Measurements from ENCODE around the gene CBARP.

GRCh38 chr19:1279782-1280341 is 42.1 kb upstream of the CBARP start:
- TF ChIP-seq POLR2A (IDR thresholded peaks at IDR 0.05; ENCODE audit: low read depth, low read length) (0 out of 2 replicates have a peak, but pooled peaks have one; percentile 41), CTCF (conservative IDR thresholded peaks at IDR 0.05; ENCODE audit: low read depth, low read length) (peak; percentile 96), CHD1 (IDR thresholded peaks at IDR 0.05; ENCODE audit: low read depth, low read length) (no peak), FOS (IDR thresholded peaks at IDR 0.05; ENCODE audit: low read depth, low read length) (no peak), CEBPB (IDR thresholded peaks at IDR 0.05; ENCODE audit: low read depth, low read length) (no peak), RCOR1 (IDR thresholded peaks at IDR 0.05; ENCODE audit: insufficient replicate concordance, low read length) (no peak), MXI1 (IDR thresholded peaks at IDR 0.05; ENCODE audit: borderline replicate concordance, low read depth, low read length) (0 out of 2 replicates have a peak, but pooled peaks have one; percentile 49), RAD21 (IDR thresholded peaks at IDR 0.05; ENCODE audit: low read length) (peak; percentile 96), USF2 (IDR thresholded peaks at IDR 0.05; ENCODE audit: low read depth, low read length) (peak; percentile 45; the same call in 1 of the 2 replicates), SMC3 (IDR thresholded peaks at IDR 0.05; ENCODE audit: low read depth, low read length) (peak; percentile 90), NFE2L2 (IDR thresholded peaks at IDR 0.05; ENCODE audit: low read depth, low read length) (no peak), BHLHE40 (IDR thresholded peaks at IDR 0.05; ENCODE audit: low read depth, low read length) (no peak), ELK1 (IDR thresholded peaks at IDR 0.05; ENCODE audit: borderline replicate concordance, low read depth, low read length) (no peak), MAZ (IDR thresholded peaks at IDR 0.05; ENCODE audit: borderline replicate concordance, low read depth, low read length) (peak; percentile 19; the same call in 1 of the 2 replicates)
